CD8-positive, alpha-beta memory T cell (primary cell): Measurements from ENCODE around the gene ESR1. TPM values are rescaled to one million over a fixed set of nuclear protein-coding genes. Genes with fewer than 3 reads are reported as not detected.
"Not testable (repeated sequence)": the region's sequence is repeated elsewhere in the genome, so short reads cannot be mapped to it uniquely, and the experiment has no call there.

ENCODE experiments used
- CTCF ChIA-PET: fragments of 350-600 bp; sonication (Branson Sonifier 250); formaldehyde crosslinking; loops from one replicate; lab custom pipeline; 2021; ENCODE audit warnings: antibody characterized with exemption; lab: Charles Lee
- POLR2A ChIA-PET: fragments of 350-600 bp; sonication (Branson Sonifier 250); formaldehyde crosslinking; loops from one replicate; lab custom pipeline; 2021; ENCODE audit warnings: antibody characterized with exemption; lab: Charles Lee
- DNase-seq, 5 donors: peaks; one replicate each; pipeline versions ENCODE4 v3.0.0 to v3.0.0-alpha.2; 2020 to 2022; ENCODE audit warnings: mixed read lengths in 1 of 5
- H3K27ac ChIP-seq: one replicate; pipeline ENCODE4 v1.7.0; 2013; ENCODE audit warnings: low read depth, mild to moderate bottlenecking, low read length, moderate library complexity
- H3K27me3 ChIP-seq: 2 replicates; pipeline ENCODE4 v1.7.0; 2013; ENCODE audit warnings: low read length, mild to moderate bottlenecking; ENCODE audit not compliant: insufficient read depth, poor library complexity, severe bottlenecking
- H3K36me3 ChIP-seq: 2 replicates; pipeline ENCODE4 v1.7.0; 2013; ENCODE audit warnings: mild to moderate bottlenecking, low read length, moderate library complexity; ENCODE audit not compliant: insufficient read depth
- H3K4me1 ChIP-seq: 2 replicates; pipeline ENCODE4 v1.7.0; 2013; ENCODE audit warnings: mild to moderate bottlenecking, low read length, moderate library complexity; ENCODE audit not compliant: insufficient read depth
- H3K4me3 ChIP-seq: 2 replicates; pipeline ENCODE4 v1.7.0; 2013; ENCODE audit warnings: mild to moderate bottlenecking, low read length
- H3K9me3 ChIP-seq: 2 replicates; pipeline ENCODE4 v1.7.0; 2013; ENCODE audit warnings: mild to moderate bottlenecking, low read length
- H3K27ac Mint-ChIP-seq, 8 donors: one replicate each; pipeline ENCODE4 v1.8.0; 2020 to 2021; ENCODE audit warnings: mixed read lengths in 8 of 8, mild to moderate bottlenecking in 6 of 8, inconsistent platforms in 3 of 8, moderate library complexity in 3 of 8
- H3K27me3 Mint-ChIP-seq, 2 donors: one replicate each; pipeline ENCODE4 v1.8.0; 2020 to 2021; ENCODE audit warnings: mixed read lengths in 2 of 2, mild to moderate bottlenecking in 1 of 2, moderate library complexity in 1 of 2
- H3K36me3 Mint-ChIP-seq, 3 donors: one replicate each; pipeline ENCODE4 v1.8.0; 2020 to 2021; ENCODE audit warnings: mixed read lengths in 3 of 3, inconsistent platforms in 1 of 3, mild to moderate bottlenecking in 1 of 3
- H3K4me1 Mint-ChIP-seq, 3 donors: one replicate each; pipeline ENCODE4 v1.8.0; 2020 to 2021; ENCODE audit warnings: mixed read lengths in 3 of 3, inconsistent platforms in 1 of 3, mild to moderate bottlenecking in 1 of 3
- H3K4me3 Mint-ChIP-seq, 7 donors: one replicate each; pipeline ENCODE4 v1.8.0; 2020 to 2021; ENCODE audit warnings: mixed read lengths in 7 of 7, mild to moderate bottlenecking in 6 of 7, moderate library complexity in 4 of 7, inconsistent platforms in 2 of 7
- H3K9me3 Mint-ChIP-seq, 5 donors: one replicate each; pipeline ENCODE4 v1.8.0; 2020 to 2022; ENCODE audit warnings: mixed read lengths in 5 of 5, mild to moderate bottlenecking in 3 of 5, moderate library complexity in 2 of 5, inconsistent platforms in 1 of 5
- polyA plus RNA-seq: library from polyadenylated mRNA; unstranded; fragments of 300-500 nt; fragmentation: Illumina TruSeq; gene quantifications from one replicate; pipeline ENCODE4 v1.2.3, GENCODE V29; 2021
- total RNA-seq, 2 experiments: library from RNA; stranded (reverse); gene quantifications; one replicate each; pipeline ENCODE4 v1.2.3, GENCODE V29; 2021

The ESR1 gene
- total and polyA plus RNA-seq, 3 experiments from 2014 or later, result 0.15 to 1.2 TPM; not detected in 1

- Histone ChIP-seq H3K36me3 (no peaks in the 10 kb centered on the region), H3K27me3 (no peaks in the 10 kb centered on the region), H3K27ac (no peak overlapping the region), H3K9me3 (no peaks in the 10 kb centered on the region), H3K4me3 (no peak overlapping the region), H3K4me1 (no peaks in the 10 kb centered on the region)
- peaks cover 0 to 7% of the 10 kb centered on the region in 2 donors for H3K27me3 Mint-ChIP-seq
- POLR2A ChIA-PET, result no interaction called here
- DNase-seq, result no peak
- H3K4me3 Mint-ChIP-seq, result no peak overlapping the region
- H3K9me3 Mint-ChIP-seq, result peaks cover 1 to 7% (median 6%) of the 10 kb centered on the region in 5 donors
- CTCF ChIA-PET, result no interaction called here
- H3K27ac Mint-ChIP-seq, result no peak overlapping the region
- H3K4me1 Mint-ChIP-seq, result no peaks in the 10 kb centered on the region
- no peaks in the 10 kb centered on the region for H3K36me3 Mint-ChIP-seq
These were observed 55.0 kb downstream of the ESR1 start for GRCh38 chr6:151862461-151862860.

GRCh38 chr6:151867361-151867869 lies 59.9 kb downstream of the ESR1 start:
- H3K27me3 Mint-ChIP-seq, H3K4me3 ChIP-seq, H3K36me3 ChIP-seq, H3K36me3 Mint-ChIP-seq, H3K4me1 ChIP-seq, H3K4me3 Mint-ChIP-seq, H3K27me3 ChIP-seq, DNase-seq, CTCF ChIA-PET, H3K9me3 ChIP-seq, POLR2A ChIA-PET, H3K4me1 Mint-ChIP-seq, H3K27ac Mint-ChIP-seq, H3K9me3 Mint-ChIP-seq, H3K27ac ChIP-seq: not testable (repeated sequence)

- no peaks in the 10 kb centered on the region for H3K4me1 Mint-ChIP-seq
These were observed 61.9 kb downstream of the ESR1 start for GRCh38 chr6:151869345-151869744.

GRCh38 chr6:151869787-151870186 lies 62.3 kb downstream of the ESR1 start:
- Mint-ChIP-seq H3K4me1 (no peaks in the 10 kb centered on the region), H3K27ac (no peak overlapping the region), H3K36me3 (no peaks in the 10 kb centered on the region), H3K9me3 (peaks cover 3 to 8% (median 5%) of the 10 kb centered on the region in 5 donors), H3K4me3 (no peak overlapping the region), H3K27me3 (peaks cover 2 to 8% of the 10 kb centered on the region in 2 donors)
- POLR2A ChIA-PET, result no interaction called here
- Histone ChIP-seq H3K9me3 (no peaks in the 10 kb centered on the region), H3K27ac (no peak overlapping the region), H3K27me3 (no peaks in the 10 kb centered on the region), H3K4me1 (no peaks in the 10 kb centered on the region), H3K36me3 (no peaks in the 10 kb centered on the region), H3K4me3 (no peak overlapping the region)
- no peak for DNase-seq
- CTCF ChIA-PET, result no interaction called here

More at GRCh38 chr6:151869345-151869744, 61.9 kb downstream of the ESR1 start:
- POLR2A ChIA-PET, result no interaction called here
- peaks cover 2 to 8% of the 10 kb centered on the region in 2 donors for H3K27me3 Mint-ChIP-seq
- no peak overlapping the region for H3K4me3 Mint-ChIP-seq
- peaks cover 3 to 8% (median 5%) of the 10 kb centered on the region in 5 donors for H3K9me3 Mint-ChIP-seq
- no peak for DNase-seq
- no peaks in the 10 kb centered on the region for H3K36me3 ChIP-seq
- H3K27ac ChIP-seq, result no peak overlapping the region
- no peaks in the 10 kb centered on the region for H3K36me3 Mint-ChIP-seq
- no peaks in the 10 kb centered on the region for H3K27me3 ChIP-seq
- H3K27ac Mint-ChIP-seq, result peak overlapping the region in 1 of 8 donors; percentile 14
- no peaks in the 10 kb centered on the region for H3K9me3 ChIP-seq
- H3K4me3 ChIP-seq, result no peak overlapping the region
- CTCF ChIA-PET, result no interaction called here
- H3K4me1 ChIP-seq, result no peaks in the 10 kb centered on the region

- Mint-ChIP-seq H3K36me3 (no peaks in the 10 kb centered on the region), H3K9me3 (peaks cover 1 to 4% (median 3%) of the 10 kb centered on the region in 5 donors), H3K4me3 (no peak overlapping the region), H3K27me3 (peaks cover 2 to 8% of the 10 kb centered on the region in 2 donors), H3K4me1 (no peaks in the 10 kb centered on the region), H3K27ac (no peak overlapping the region)
- Histone ChIP-seq H3K36me3 (no peaks in the 10 kb centered on the region), H3K4me3 (no peak overlapping the region), H3K4me1 (no peaks in the 10 kb centered on the region), H3K27ac (no peak overlapping the region), H3K27me3 (no peaks in the 10 kb centered on the region), H3K9me3 (no peaks in the 10 kb centered on the region)
- POLR2A ChIA-PET, result no interaction called here
- CTCF ChIA-PET, result no interaction called here
- no peak for DNase-seq
These were observed 62.9 kb downstream of the ESR1 start for GRCh38 chr6:151870375-151870774.

- no peaks in the 10 kb centered on the region for H3K27me3 ChIP-seq
- H3K36me3 ChIP-seq, result no peaks in the 10 kb centered on the region
- no peak for DNase-seq
- H3K36me3 Mint-ChIP-seq, result no peaks in the 10 kb centered on the region
- H3K9me3 ChIP-seq, result no peaks in the 10 kb centered on the region
- H3K9me3 Mint-ChIP-seq, result no peaks in the 10 kb centered on the region
- no peak overlapping the region for H3K4me3 ChIP-seq
- POLR2A ChIA-PET, result no interaction called here
- no peak overlapping the region for H3K27ac ChIP-seq
- CTCF ChIA-PET, result no interaction called here
- peaks cover 0 to 2% of the 10 kb centered on the region in 2 donors for H3K27me3 Mint-ChIP-seq
- no peak overlapping the region for H3K4me3 Mint-ChIP-seq
- H3K27ac Mint-ChIP-seq, result no peak overlapping the region
- no peaks in the 10 kb centered on the region for H3K4me1 Mint-ChIP-seq
- H3K4me1 ChIP-seq, result no peaks in the 10 kb centered on the region
These were observed 68.0 kb downstream of the ESR1 start for GRCh38 chr6:151875524-151875923.

- POLR2A ChIA-PET, result no interaction called here
- H3K4me1 ChIP-seq, result no peaks in the 10 kb centered on the region
- Mint-ChIP-seq H3K36me3 (no peaks in the 10 kb centered on the region), H3K4me3 (no peak overlapping the region), H3K9me3 (no peaks in the 10 kb centered on the region), H3K27me3 (peaks cover 0 to 2% of the 10 kb centered on the region in 2 donors), H3K27ac (no peak overlapping the region), H3K4me1 (no peaks in the 10 kb centered on the region)
- H3K4me3 ChIP-seq, result no peak overlapping the region
- CTCF ChIA-PET, result no interaction called here
- H3K36me3 ChIP-seq, result no peaks in the 10 kb centered on the region
- H3K9me3 ChIP-seq, result no peaks in the 10 kb centered on the region
- DNase-seq, result no peak
- no peaks in the 10 kb centered on the region for H3K27me3 ChIP-seq
- no peak overlapping the region for H3K27ac ChIP-seq
These were observed 68.6 kb downstream of the ESR1 start for GRCh38 chr6:151876122-151876521.

GRCh38 chr6:151877458-151877857 lies 70.0 kb downstream of the ESR1 start:
- Mint-ChIP-seq H3K27ac (no peak overlapping the region), H3K4me1 (no peaks in the 10 kb centered on the region), H3K9me3 (no peaks in the 10 kb centered on the region), H3K36me3 (no peaks in the 10 kb centered on the region), H3K27me3 (peaks cover 0 to 6% of the 10 kb centered on the region in 2 donors), H3K4me3 (no peak overlapping the region)
- H3K4me1 ChIP-seq, result no peaks in the 10 kb centered on the region
- H3K27ac ChIP-seq, result no peak overlapping the region
- no peaks in the 10 kb centered on the region for H3K9me3 ChIP-seq
- no peaks in the 10 kb centered on the region for H3K36me3 ChIP-seq
- ChIA-PET CTCF (no interaction called here), POLR2A (no interaction called here)
- no peak overlapping the region for H3K4me3 ChIP-seq
- H3K27me3 ChIP-seq, result no peaks in the 10 kb centered on the region
- DNase-seq, result no peak
